HG02884 (cell line): ENCODE measurements around the gene PPP1R13L.
A peak's percentile ranks its signal among the peaks of the same experiment; 100 is the strongest.

ENCODE experiments used
- ATAC-seq: cut with Tn5 transposase; IDR thresholded peaks from one replicate; pipeline ENCODE4 v1.9.1; 2021; ENCODE audit warnings: mild to moderate bottlenecking, moderate library complexity; ENCODE audit not compliant: unreplicated experiment

Gene PPP1R13L

GRCh38 chr19:45370410-45371204, 34.3 kb downstream of the PPP1R13L start, which contains the start of gene ERCC2:
TSS of gene ERCC2 (minus strand) at chr19:45370573. CDS start at chr19:45370540, 33 bp downstream.
- ATAC-seq: peak; percentile 92

GRCh38 chr19:45368737-45369340, 36.0 kb downstream of the PPP1R13L start:
- no peak for ATAC-seq

GRCh38 chr19:45368127-45368526, 36.7 kb downstream of the PPP1R13L start:
- ATAC-seq: no peak

- ATAC-seq: no peak
These were observed 40.2 kb downstream of the PPP1R13L start for GRCh38 chr19:45364696-45365095.

- ATAC-seq: no peak
These were observed 40.9 kb downstream of the PPP1R13L start for GRCh38 chr19:45363861-45364459.

DNA sequence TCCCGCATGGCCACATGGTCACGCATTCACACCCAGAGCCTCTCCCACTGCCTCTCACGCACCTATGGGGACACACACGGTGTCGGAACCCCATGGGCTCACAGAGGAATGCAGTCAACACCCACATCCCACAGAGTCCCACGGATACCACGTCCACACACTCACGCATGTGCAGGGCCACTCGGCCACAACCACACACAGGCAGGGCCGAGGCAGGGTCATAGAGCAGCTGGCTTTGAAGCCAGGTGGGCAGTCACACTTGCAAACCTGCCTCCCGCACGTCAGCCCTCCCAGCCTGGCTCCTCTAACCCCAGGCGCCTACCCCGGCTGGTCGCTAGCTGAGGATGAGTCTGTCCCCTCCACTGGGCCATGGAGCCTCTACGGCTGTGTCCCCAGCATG, 42.6 kb downstream of the PPP1R13L start:
- no peak for ATAC-seq

- no peak for ATAC-seq
These were observed 43.3 kb downstream of the PPP1R13L start for GRCh38 chr19:45361608-45362007.

- no peak for ATAC-seq
These were observed 46.6 kb downstream of the PPP1R13L start for GRCh38 chr19:45358213-45358792.

DNA sequence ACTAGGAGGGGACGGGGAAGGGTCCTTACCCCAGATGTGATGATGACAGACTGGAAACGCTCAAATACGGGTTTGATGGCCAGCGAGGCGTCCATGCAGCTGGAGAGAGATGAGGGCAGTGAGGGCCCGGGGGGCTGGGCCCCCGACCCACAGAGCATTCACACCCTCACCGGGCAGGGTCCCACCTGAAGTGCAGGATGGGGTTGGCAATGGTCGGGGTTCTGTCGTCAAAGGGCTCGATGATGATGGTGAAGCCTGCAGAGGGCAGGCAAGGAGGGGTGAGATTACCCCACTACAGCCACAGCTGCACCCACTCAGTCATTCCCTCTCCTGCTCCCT, 47.5 kb downstream of the PPP1R13L start:
- ATAC-seq: no peak

DNA sequence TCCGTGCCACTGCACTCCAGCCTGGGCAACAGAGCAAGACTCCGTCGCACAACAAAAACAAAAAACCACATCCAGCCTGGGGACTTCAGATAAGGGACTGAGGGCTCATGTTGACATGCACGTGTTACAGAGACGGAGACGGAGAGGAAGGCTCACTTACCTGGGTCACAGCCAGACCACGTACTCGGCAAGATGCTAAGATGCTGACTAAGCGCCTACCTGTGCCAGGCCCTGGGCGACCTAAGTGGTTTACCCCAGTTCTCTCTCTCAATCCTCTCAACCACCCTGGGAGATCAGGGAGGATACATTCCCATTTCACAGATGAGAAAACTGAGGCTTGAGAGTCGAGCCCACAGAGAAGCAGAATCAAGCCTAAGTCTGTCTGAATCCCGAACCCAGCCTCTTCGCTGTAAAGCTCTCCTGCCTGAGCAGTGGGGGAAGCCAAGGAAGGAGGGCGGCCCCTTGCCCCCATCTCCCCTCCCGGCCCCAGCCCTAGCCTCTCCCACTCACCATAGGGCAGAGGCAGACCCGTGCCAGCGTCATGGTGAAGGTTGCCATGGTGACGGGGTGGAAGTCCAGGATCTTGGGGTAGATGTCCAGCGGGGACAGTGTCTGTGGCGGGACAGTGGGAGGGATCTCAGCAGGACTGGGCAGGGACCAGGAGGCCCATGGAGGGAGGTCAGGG, 48.0 kb downstream of the PPP1R13L start:
- ATAC-seq: no peak

DNA sequence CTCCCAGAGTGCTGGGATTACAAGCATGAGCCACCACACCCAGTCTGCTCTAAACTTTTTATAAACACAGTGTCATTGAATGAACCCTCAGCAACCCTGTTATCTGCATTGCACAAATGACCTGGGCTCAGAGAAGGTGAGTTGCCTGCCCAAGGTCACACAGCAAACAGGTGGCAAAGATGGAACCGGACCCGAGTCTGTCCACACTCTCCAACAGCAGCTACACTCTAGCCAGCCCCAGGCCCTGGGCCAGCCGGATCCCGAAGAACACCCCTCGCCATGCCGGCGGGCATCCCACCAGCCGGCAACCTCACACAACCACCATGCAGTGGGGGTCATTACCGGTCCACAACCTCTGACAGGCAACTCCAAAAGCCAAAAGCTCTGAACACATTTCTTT, 49.0 kb downstream of the PPP1R13L start:
- no peak for ATAC-seq

- no peak for ATAC-seq
These were observed 49.5 kb downstream of the PPP1R13L start for GRCh38 chr19:45355402-45355801.

DNA sequence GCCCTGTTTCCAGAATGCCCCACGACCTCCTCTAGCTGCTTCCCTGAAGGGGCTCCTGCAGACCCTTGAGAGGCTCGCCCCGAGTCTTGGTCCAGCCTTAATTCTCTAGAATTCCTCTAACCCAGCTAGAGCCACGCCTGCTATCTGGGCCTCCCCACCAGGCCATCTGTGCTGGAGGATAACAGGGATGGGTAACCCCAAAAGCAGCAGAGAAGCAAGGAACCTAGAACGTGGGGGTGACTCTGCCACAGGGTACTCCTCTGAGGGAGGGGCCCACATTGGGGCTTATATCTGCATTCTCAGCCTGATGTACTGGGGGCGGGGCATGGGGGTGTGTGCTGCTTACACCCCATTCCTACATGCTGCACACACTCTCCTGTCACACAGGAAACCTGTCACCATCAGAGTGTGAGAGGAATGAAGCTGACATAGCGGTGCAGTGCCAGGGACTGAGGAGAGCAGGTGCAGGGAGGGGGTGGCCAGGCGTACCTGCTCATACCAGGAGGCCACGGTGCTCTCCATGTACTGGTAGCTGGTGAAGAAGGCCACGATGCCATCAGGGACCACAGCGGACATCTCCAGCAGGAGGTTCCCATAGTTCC, 50.5 kb downstream of the PPP1R13L start:
- no peak for ATAC-seq

DNA sequence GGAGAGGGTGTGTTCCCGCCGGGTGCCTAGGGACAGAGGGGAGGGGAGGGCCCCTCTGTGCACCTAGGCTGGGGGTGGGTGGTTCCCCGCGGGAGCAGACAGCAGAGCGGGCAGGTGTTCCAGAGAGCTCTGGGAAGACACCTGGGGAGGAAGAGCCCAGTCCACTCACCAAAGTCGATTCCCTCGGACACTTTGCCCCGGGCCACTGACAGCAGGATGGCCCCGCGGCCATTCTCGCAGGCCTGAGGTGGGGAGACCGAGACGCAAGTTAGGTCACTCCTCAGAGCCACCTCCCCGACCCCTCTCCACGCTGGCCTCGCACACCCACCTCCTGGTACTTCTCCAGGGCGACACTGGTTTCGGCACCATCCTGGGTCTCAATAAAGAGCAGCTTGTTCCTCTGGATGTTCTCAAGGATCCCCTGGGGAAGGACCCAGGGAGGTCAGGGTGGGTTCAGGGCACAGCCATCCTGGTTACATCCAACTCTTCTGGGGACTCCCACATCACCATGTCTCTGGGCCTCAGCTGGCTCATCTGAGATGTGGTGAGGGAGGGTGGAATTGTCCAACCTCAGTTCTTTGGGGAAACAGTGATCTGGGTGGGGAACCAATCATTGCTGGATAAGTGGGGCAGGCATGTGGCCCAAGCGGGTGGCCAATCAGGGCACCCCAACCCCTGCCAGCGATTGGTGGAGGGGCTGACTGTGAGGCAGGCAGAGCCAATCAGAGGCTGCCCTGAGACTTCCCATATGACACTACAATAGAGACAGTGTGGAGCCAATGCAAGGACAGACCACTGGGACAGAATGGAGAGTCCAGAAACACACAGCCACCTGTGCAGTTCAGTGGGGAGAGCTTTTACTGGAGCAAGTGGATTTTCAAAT, 51.7 kb downstream of the PPP1R13L start:
- no peak for ATAC-seq

- no peak for ATAC-seq
These were observed 52.4 kb downstream of the PPP1R13L start for GRCh38 chr19:45352471-45352870.

DNA sequence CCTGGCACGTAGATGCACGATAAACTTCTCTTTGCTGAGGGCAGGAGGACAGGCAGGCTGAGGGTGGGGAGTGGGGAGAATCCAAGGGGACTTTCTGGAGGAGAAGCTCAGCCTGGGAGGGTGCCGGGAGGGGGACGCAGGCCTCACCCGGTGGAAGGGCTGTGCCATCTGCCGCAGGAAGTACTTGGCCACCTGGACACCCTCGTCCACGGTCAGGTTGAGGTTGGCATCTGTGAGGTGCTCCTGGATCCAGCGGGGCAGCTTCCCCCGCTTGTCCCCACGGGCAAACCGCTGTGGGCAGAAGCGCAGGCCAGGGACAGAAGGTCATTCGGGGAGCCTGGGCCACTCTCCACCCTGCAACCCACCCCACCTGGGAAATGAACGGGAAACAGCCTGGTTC, 52.8 kb downstream of the PPP1R13L start:
- no peak for ATAC-seq

DNA sequence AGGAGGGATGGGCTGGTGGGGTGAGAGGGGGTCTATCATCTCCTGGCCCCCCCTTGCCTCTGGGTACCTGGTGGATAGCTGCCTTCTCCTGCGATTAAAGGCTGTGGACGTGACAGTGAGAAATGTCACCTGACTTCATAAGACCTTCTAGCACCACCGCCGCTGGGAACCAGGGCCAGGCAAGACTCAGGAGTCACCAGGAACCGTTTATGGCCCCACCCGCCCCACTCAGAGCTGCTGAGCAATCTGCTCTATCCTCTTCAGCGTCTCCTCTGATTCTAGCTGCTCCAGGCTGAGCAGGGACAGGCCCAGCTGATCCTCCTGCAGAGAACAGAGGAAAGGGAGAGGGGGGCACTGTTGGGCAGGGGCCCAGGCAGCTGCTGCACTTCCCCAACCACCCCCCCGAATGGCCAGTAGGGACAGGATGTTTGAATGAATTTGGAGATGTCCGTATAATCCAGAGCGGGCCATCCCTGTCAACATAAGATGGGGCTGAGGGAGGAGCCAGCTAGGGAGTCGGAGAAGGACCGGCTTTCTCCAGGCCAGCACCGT, 53.4 kb downstream of the PPP1R13L start:
- ATAC-seq: no peak

GRCh38 chr19:45350477-45351058, 54.3 kb downstream of the PPP1R13L start:
- no peak for ATAC-seq

- ATAC-seq: no peak
These were observed 55.4 kb downstream of the PPP1R13L start for GRCh38 chr19:45349430-45349941.
